Naive thymus-derived CD4-positive, alpha-beta T cell (primary cell): ENCODE results near the gene CHFR. TPM values are rescaled to one million over a fixed set of nuclear protein-coding genes. Genes with fewer than 3 reads are reported as not detected.

ENCODE experiments used
- ATAC-seq: fragments of 150-1000 bp; cut with Tn5 transposase; 2 replicates; pipeline ENCODE4 v1.10.0; 2021; ENCODE audit warnings: mild to moderate bottlenecking, moderate library complexity
- CTCF ChIA-PET: fragments of 350-600 bp; sonication (Branson Sonifier 250); formaldehyde crosslinking; loops from one replicate; lab custom pipeline; 2021; ENCODE audit warnings: antibody characterized with exemption; lab: Charles Lee
- POLR2A ChIA-PET: fragments of 350-600 bp; sonication (Branson Sonifier 250); formaldehyde crosslinking; loops from one replicate; lab custom pipeline; 2021; ENCODE audit warnings: antibody characterized with exemption, inconsistent platforms; lab: Charles Lee
- DNase-seq, 9 donors: peaks; one replicate each; pipeline versions ENCODE4 v3.0.0 to v3.0.0-alpha.2; 2020 to 2022; ENCODE audit warnings: mixed read lengths in 1 of 9
- H3K27ac ChIP-seq: one replicate; pipeline ENCODE4 v1.7.0; 2013; ENCODE audit warnings: mild to moderate bottlenecking, low read depth, low read length, moderate library complexity
- H3K27me3 ChIP-seq, 2 donors: one replicate each; pipeline ENCODE4 v1.7.0; 2013; ENCODE audit warnings: low read length in 2 of 2, mild to moderate bottlenecking in 2 of 2, moderate library complexity in 2 of 2; ENCODE audit not compliant: control insufficient read depth in 2 of 2, insufficient read depth in 2 of 2
- H3K36me3 ChIP-seq, 3 experiments: 1 replicate in 2 of 3; 2 replicates in 1 of 3; pipeline ENCODE4 v1.7.0; 2013; ENCODE audit warnings: low read length in 3 of 3, mild to moderate bottlenecking in 3 of 3, moderate library complexity in 1 of 3; ENCODE audit not compliant: insufficient read depth in 3 of 3, control insufficient read depth in 2 of 3
- H3K4me1 ChIP-seq, 2 donors: one replicate each; pipeline ENCODE4 v1.7.0; 2013; ENCODE audit warnings: low read length in 2 of 2, mild to moderate bottlenecking in 2 of 2, moderate library complexity in 1 of 2; ENCODE audit not compliant: control insufficient read depth in 2 of 2, insufficient read depth in 2 of 2
- H3K4me3 ChIP-seq: 2 replicates; pipeline ENCODE4 v1.7.0; 2013; ENCODE audit warnings: mild to moderate bottlenecking, low read length
- H3K9me3 ChIP-seq, 3 experiments: 1 replicate in 2 of 3; 2 replicates in 1 of 3; pipeline ENCODE4 v1.7.0; 2013; ENCODE audit warnings: low read length in 3 of 3; ENCODE audit not compliant: control insufficient read depth in 2 of 3
- H3K27ac Mint-ChIP-seq, 9 donors: one replicate each; pipeline ENCODE4 v1.8.0; 2020 to 2022; ENCODE audit warnings: mixed read lengths in 9 of 9, mild to moderate bottlenecking in 8 of 9, moderate library complexity in 5 of 9, inconsistent platforms in 2 of 9
- H3K27me3 Mint-ChIP-seq, 5 donors: one replicate each; pipeline ENCODE4 v1.8.0; 2021 to 2022; ENCODE audit warnings: mixed read lengths in 5 of 5, mild to moderate bottlenecking in 1 of 5
- H3K36me3 Mint-ChIP-seq, 5 donors: one replicate each; pipeline ENCODE4 v1.8.0; 2020 to 2022; ENCODE audit warnings: mixed read lengths in 5 of 5, mild to moderate bottlenecking in 3 of 5, inconsistent platforms in 1 of 5
- H3K4me1 Mint-ChIP-seq, 7 donors: one replicate each; pipeline ENCODE4 v1.8.0; 2020 to 2022; ENCODE audit warnings: mixed read lengths in 7 of 7, mild to moderate bottlenecking in 3 of 7, inconsistent platforms in 1 of 7
- H3K4me3 Mint-ChIP-seq, 10 donors: one replicate each; pipeline ENCODE4 v1.8.0; 2020 to 2022; ENCODE audit warnings: mild to moderate bottlenecking in 10 of 10, mixed read lengths in 10 of 10, moderate library complexity in 6 of 10, inconsistent platforms in 2 of 10
- H3K9me3 Mint-ChIP-seq, 11 donors: one replicate each; pipeline ENCODE4 v1.8.0; 2020 to 2022; ENCODE audit warnings: mixed read lengths in 11 of 11, mild to moderate bottlenecking in 4 of 11, inconsistent platforms in 1 of 11, moderate library complexity in 1 of 11
- intact Hi-C, 2 donors: fragments of 100-400 bp; cut with micrococcal nuclease; formaldehyde crosslinking; loops; one replicate each; pipeline ENCODE4 v1.15.1; 2023
- polyA plus RNA-seq, 2 donors: library from polyadenylated mRNA; unstranded; fragments of 300-500 nt; fragmentation: Illumina TruSeq; gene quantifications; one replicate each; pipeline ENCODE4 v1.2.3, GENCODE V29; 2021
- total RNA-seq, 6 experiments: library from RNA in 5 of 6; stranded (reverse) in 5 of 6; gene quantifications; 1 replicate in 5 of 6; 2 replicates in 1 of 6; pipeline ENCODE4 v1.2.3 and lab custom pipeline; 2021 to 2026

The CHFR gene
- total and polyA plus RNA-seq, 7 experiments from 2014 or later = 25.2 to 97.8 (median 67.3) TPM

DNA sequence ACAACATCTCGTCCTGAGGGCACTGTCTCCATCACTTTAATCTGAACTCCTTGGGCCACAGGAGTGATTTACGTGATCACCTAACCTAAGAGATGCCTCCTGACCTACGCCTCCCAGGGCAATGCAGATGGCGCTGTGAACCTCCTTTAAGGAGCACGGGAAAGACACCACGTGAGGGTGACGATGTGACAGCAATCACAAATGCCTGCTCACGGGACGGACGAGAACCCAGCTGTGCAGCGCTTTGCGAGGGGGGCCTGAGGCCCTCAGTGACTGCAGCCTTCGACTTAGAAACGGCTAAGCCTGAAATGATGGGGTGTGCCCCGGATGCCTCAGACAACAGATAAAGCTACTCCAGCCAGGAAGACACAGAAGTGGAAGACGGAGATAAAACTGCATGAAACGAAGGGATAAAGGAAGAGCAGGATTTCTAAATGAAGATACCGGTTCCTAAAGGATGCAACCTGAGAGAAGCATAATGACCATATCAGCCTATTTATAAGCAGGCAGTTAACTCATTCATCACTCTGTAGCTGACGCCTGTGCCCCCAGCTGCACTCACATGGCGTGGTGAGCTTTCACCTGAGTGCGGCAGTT lies 44.9 kb downstream of the CHFR start:
- CTCF ChIA-PET = interaction anchor here (0.6 kb wide), 1 partner anchor 30 kb away, joined by 4 read pairs; no protein-coding TSS in a partner anchor
- no peak overlapping the region for H3K4me3 ChIP-seq
- POLR2A ChIA-PET = interaction anchor here (1.0 kb wide), 1 partner anchor 13 kb away, joined by 4 read pairs; no protein-coding TSS in a partner anchor
- Mint-ChIP-seq H3K4me3 (no peak overlapping the region), H3K4me1 (peaks cover 4 to 19% (median 8%) of the 10 kb centered on the region in 7 donors), H3K27ac (peak overlapping the region in 2 of 9 donors; percentile 28 to 62), H3K9me3 (no peaks in the 10 kb centered on the region), H3K36me3 (peaks cover 9 to 43% (median 22%) of the 10 kb centered on the region in 5 donors), H3K27me3 (no peaks in the 10 kb centered on the region)
- no peaks in the 10 kb centered on the region for H3K9me3 ChIP-seq
- H3K4me1 ChIP-seq = peaks cover 0 to 5% of the 10 kb centered on the region in 2 donors
- intact Hi-C loops = no loop called here
- DNase-seq (no peak), ATAC-seq (no peak)
- no peak overlapping the region for H3K27ac ChIP-seq
- H3K27me3 ChIP-seq = no peaks in the 10 kb centered on the region
- H3K36me3 ChIP-seq = peaks cover 4 to 69% (median 5%) of the 10 kb centered on the region in 3 experiments

DNA sequence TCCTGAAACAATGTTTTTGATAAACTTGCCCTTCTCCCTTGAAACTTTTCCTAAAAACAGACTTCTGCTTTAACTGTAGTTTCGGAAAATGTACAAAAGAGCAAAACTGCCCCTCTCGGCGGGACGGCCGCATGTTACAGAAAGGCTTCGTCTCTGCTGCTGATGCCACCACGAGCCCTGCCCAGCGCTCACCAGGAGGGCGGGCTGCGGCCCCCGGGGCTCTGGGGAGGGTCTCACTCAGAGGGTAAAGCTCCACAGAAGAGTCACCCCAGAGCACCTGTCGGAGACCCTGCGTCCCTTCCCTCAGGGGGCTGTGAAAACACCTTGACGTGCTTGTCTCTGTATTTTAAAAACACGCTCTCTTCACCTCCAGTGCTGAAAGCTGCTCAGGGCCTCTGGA lies 46.3 kb downstream of the CHFR start:
- no peak overlapping the region for H3K27ac Mint-ChIP-seq
- H3K9me3 Mint-ChIP-seq = no peaks in the 10 kb centered on the region
- intact Hi-C loops = no loop called here
- H3K9me3 ChIP-seq = no peaks in the 10 kb centered on the region
- no peak for DNase-seq
- H3K36me3 ChIP-seq = peaks cover 0 to 57% (median 4%) of the 10 kb centered on the region in 3 experiments
- ChIA-PET CTCF (no interaction called here), POLR2A (no interaction called here)
- peaks cover 5 to 22% (median 18%) of the 10 kb centered on the region in 7 donors for H3K4me1 Mint-ChIP-seq
- no peaks in the 10 kb centered on the region for H3K27me3 Mint-ChIP-seq
- H3K36me3 Mint-ChIP-seq = peaks cover 9 to 36% (median 22%) of the 10 kb centered on the region in 5 donors
- no peak for ATAC-seq
- H3K4me3 Mint-ChIP-seq = no peak overlapping the region
- H3K4me1 ChIP-seq = peaks cover 0 to 10% of the 10 kb centered on the region in 2 donors
- no peak overlapping the region for H3K27ac ChIP-seq
- H3K27me3 ChIP-seq = no peaks in the 10 kb centered on the region
- H3K4me3 ChIP-seq = no peak overlapping the region

DNA sequence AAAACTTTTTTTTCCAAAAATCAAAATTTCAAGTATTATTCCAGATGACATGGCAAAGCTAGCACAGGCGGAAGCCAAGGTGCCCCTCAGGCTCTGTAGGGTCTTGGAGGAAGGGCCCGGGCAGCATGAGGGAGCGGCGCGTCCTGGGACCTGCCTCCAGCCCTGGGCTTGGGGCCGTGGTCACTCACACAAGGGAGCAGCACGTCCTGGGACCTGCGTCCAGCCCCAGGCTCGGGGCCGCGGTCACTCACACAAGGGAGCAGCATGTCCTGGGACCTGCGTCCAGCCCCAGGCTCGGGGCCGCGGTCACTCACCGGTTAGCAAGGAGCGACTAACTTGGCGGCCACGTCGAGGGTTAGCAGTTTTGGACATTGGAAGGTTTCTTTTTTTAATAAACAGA lies 46.9 kb downstream of the CHFR start:
- peaks cover 5 to 19% (median 17%) of the 10 kb centered on the region in 7 donors for H3K4me1 Mint-ChIP-seq
- no peak overlapping the region for H3K4me3 ChIP-seq
- H3K27ac Mint-ChIP-seq = peak overlapping the region in 1 of 9 donors; percentile 8
- no peak overlapping the region for H3K4me3 Mint-ChIP-seq
- no peaks in the 10 kb centered on the region for H3K27me3 Mint-ChIP-seq
- H3K27ac ChIP-seq = no peak overlapping the region
- DNase-seq (no peak), ATAC-seq (no peak)
- no peaks in the 10 kb centered on the region for H3K27me3 ChIP-seq
- H3K36me3 Mint-ChIP-seq = peaks cover 9 to 32% (median 16%) of the 10 kb centered on the region in 5 donors
- H3K36me3 ChIP-seq = peaks cover 0 to 52% (median 4%) of the 10 kb centered on the region in 3 experiments
- CTCF ChIA-PET = no interaction called here
- POLR2A ChIA-PET = interaction anchor here (0.6 kb wide), 1 partner anchor 16 kb away, joined by 3 read pairs; no protein-coding TSS in a partner anchor
- H3K9me3 ChIP-seq = no peaks in the 10 kb centered on the region
- peaks cover 0 to 11% of the 10 kb centered on the region in 2 donors for H3K4me1 ChIP-seq
- no peaks in the 10 kb centered on the region for H3K9me3 Mint-ChIP-seq
- intact Hi-C loops = no loop called here

DNA sequence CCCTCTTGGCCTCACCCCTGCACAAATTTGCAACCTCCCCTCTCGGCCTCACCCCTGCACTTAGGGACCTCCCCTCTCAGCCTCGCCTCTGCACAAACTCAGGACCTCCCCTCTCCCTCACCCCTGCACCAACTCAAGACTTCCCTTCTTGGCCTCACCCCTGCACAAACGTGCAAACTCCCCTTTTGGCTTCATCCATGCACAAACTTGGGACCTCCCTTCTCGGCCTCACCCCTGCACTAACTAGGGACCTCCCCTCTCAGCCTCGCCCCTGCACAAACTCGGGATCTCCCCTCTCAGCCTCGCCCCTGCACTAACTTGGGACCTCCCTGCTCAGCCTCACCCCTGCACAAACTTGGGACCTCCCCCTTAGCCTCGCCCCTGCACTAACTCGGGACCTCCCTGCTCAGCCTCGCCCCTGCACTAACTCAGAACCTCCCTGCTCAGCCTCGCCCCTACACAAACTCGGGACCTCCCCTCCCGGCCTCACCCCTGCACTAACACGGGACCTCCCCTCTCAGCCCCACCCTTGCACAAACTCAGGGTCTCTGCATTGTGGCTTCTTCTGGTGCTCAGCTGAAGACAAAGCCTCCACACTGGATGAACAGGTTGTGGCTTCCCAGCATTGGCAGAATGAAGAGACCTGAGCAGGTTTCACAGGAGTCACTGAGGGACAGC lies 47.7 kb downstream of the CHFR start:
- no peak overlapping the region for H3K4me3 Mint-ChIP-seq
- H3K27me3 Mint-ChIP-seq = no peaks in the 10 kb centered on the region
- ATAC-seq (no peak), DNase-seq (no peak)
- intact Hi-C loops = no loop called here
- Histone ChIP-seq H3K9me3 (no peaks in the 10 kb centered on the region), H3K4me3 (no peak overlapping the region), H3K4me1 (peaks cover 4 to 19% of the 10 kb centered on the region in 2 donors), H3K27me3 (no peaks in the 10 kb centered on the region), H3K27ac (no peak overlapping the region), H3K36me3 (peaks cover 0 to 51% (median 4%) of the 10 kb centered on the region in 3 experiments)
- no peaks in the 10 kb centered on the region for H3K9me3 Mint-ChIP-seq
- CTCF ChIA-PET = no interaction called here
- H3K36me3 Mint-ChIP-seq = peaks cover 9 to 37% (median 15%) of the 10 kb centered on the region in 5 donors
- POLR2A ChIA-PET = interaction anchor here (0.6 kb wide), 1 partner anchor 15 kb away, joined by 3 read pairs; no protein-coding TSS in a partner anchor
- H3K4me1 Mint-ChIP-seq = peaks cover 12 to 28% (median 25%) of the 10 kb centered on the region in 7 donors
- peak overlapping the region in 4 of 9 donors; percentile 13 to 75 (median 66) for H3K27ac Mint-ChIP-seq

DNA sequence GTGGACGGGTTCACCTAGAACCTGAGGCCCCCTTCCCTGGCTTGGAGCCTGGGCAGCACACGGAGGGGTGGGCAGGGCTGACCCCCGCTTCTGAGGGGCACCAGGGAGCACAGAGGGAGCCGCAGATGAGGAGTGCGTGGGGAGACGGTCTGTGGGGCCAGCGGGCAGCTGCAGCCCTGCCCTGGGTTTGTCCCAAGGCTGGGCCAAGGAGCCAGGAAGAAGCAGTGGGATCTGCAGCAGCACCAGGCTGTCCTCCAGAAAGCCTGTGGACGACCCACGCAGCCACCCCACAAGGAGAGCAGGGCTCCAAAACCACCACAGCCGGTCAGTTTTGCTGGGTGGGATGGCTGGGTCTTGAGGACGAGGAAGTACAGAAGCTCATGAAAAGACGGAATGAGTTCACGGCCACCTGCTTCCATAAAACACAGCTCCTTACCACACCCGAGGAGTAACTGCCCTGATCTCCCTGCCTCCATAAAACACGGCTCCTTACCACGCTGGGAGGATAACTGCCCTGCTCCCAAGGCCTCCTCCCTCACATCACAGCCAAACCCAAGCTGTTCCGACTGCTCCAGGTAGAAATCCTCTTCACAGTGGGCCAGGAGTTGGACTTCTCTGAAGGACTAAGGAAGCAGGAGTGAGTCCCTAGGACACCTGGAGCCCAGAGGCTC lies 48.9 kb downstream of the CHFR start:
- Histone ChIP-seq H3K36me3 (peaks cover 0 to 46% (median 4%) of the 10 kb centered on the region in 3 experiments), H3K4me3 (no peak overlapping the region), H3K27me3 (no peaks in the 10 kb centered on the region), H3K9me3 (no peaks in the 10 kb centered on the region), H3K27ac (peak overlapping the region; percentile 45), H3K4me1 (peaks cover 4 to 26% of the 10 kb centered on the region in 2 donors)
- DNase-seq (no peak), ATAC-seq (no peak)
- CTCF ChIA-PET = interaction anchor here (0.6 kb wide), 1 partner anchor 18 kb away, joined by 3 read pairs; no protein-coding TSS in a partner anchor
- POLR2A ChIA-PET = interaction anchor here (0.5 kb wide), 1 partner anchor 18 kb away, joined by 3 read pairs; no protein-coding TSS in a partner anchor
- H3K9me3 Mint-ChIP-seq = no peaks in the 10 kb centered on the region
- H3K27ac Mint-ChIP-seq = peak overlapping the region in 7 of 9 donors; percentile 29 to 87 (median 48)
- peak overlapping the region in 1 of 10 donors; percentile 52 for H3K4me3 Mint-ChIP-seq
- peaks cover 23 to 37% (median 34%) of the 10 kb centered on the region in 7 donors for H3K4me1 Mint-ChIP-seq
- peaks cover 9 to 44% (median 15%) of the 10 kb centered on the region in 5 donors for H3K36me3 Mint-ChIP-seq
- H3K27me3 Mint-ChIP-seq = no peaks in the 10 kb centered on the region
- intact Hi-C loops = no loop called here
